Measurements from ENCODE around the gene BAIAP2L2.

Gene BAIAP2L2

GRCh38 chr22:38067761-38068360 lies 42.6 kb downstream of the BAIAP2L2 start:
- TF ChIP-seq CTCF (conservative IDR thresholded peaks at IDR 0.05; ENCODE audit: low read length) (no peak), EZH2phosphoT487 (IDR thresholded peaks at IDR 0.05; ENCODE audit: borderline replicate concordance) (no peak)
- Histone ChIP-seq H3K27me3 (ENCODE audit: insufficient read depth, low read length, poor library complexity, severe bottlenecking) (no peaks in the 10 kb centered on the region), H3K9me2 (replicated peaks; ENCODE audit: low read depth, low read length) (no peaks in the 10 kb centered on the region), H4K20me1 (ENCODE audit: insufficient read depth, low read length, poor library complexity, severe bottlenecking) (no peaks in the 10 kb centered on the region), H3K79me2 (ENCODE audit: insufficient read depth, low read length) (no peaks in the 10 kb centered on the region), H3K4me3 (ENCODE audit: low read length, poor library complexity, severe bottlenecking) (no peak overlapping the region), H2AFZ (ENCODE audit: low read length) (no peak overlapping the region), H3K4me2 (ENCODE audit: low read depth, low read length, poor library complexity, severe bottlenecking) (no peak overlapping the region), H3K9me3 (ENCODE audit: insufficient read depth, low read depth, low read length) (no peaks in the 10 kb centered on the region), H3K4me1 (ENCODE audit: insufficient read depth, low read length, poor library complexity, severe bottlenecking) (no peaks in the 10 kb centered on the region), H3F3A (ENCODE audit: low read depth) (no peaks in the 10 kb centered on the region), H3K9ac (ENCODE audit: low read depth, low read length, poor library complexity, severe bottlenecking) (no peak overlapping the region), H3K36me3 (ENCODE audit: insufficient read depth, low read length) (no peaks in the 10 kb centered on the region)

DNA sequence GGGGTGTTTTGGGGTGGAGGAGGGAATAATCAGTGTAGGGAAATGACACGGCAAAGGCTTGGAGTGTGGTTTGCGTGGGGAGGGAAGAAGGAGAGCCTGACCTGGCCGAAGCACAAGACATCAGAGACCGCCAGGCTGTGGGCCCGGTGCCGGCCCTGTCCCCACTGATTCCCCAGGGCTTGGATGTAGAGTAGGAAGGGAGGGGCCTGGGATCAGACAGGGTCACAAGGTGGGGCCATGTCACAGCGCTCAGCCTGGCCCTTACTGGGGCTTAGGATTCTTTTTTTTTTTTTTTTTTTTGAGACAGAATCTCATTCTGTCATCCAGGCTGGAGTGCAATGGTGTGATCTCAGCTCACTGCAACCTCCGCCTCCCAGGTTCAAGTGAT lies 43.5 kb downstream of the BAIAP2L2 start:
- no peaks in the 10 kb centered on the region for H3K79me2 ChIP-seq (ENCODE audit: insufficient read depth, low read length)
- H2AFZ ChIP-seq (ENCODE audit: low read length) = no peak overlapping the region
- no peak overlapping the region for H3K4me2 ChIP-seq (ENCODE audit: low read depth, low read length, poor library complexity, severe bottlenecking)
- no peaks in the 10 kb centered on the region for H3K4me1 ChIP-seq (ENCODE audit: insufficient read depth, low read length, poor library complexity, severe bottlenecking)
- H3K27me3 ChIP-seq (ENCODE audit: insufficient read depth, low read length, poor library complexity, severe bottlenecking) = no peaks in the 10 kb centered on the region
- H3K9me3 ChIP-seq (ENCODE audit: insufficient read depth, low read depth, low read length) = no peaks in the 10 kb centered on the region
- no peak overlapping the region for H3K4me3 ChIP-seq (ENCODE audit: low read length, poor library complexity, severe bottlenecking)
- H3K9ac ChIP-seq (ENCODE audit: low read depth, low read length, poor library complexity, severe bottlenecking) = no peak overlapping the region
- TF ChIP-seq EZH2phosphoT487 (IDR thresholded peaks at IDR 0.05; ENCODE audit: borderline replicate concordance) (no peak), CTCF (conservative IDR thresholded peaks at IDR 0.05; ENCODE audit: low read length) (no peak)
- H3K9me2 ChIP-seq (replicated peaks; ENCODE audit: low read depth, low read length) = no peaks in the 10 kb centered on the region
- H3K36me3 ChIP-seq (ENCODE audit: insufficient read depth, low read length) = no peaks in the 10 kb centered on the region
- no peaks in the 10 kb centered on the region for H4K20me1 ChIP-seq (ENCODE audit: insufficient read depth, low read length, poor library complexity, severe bottlenecking)
- no peaks in the 10 kb centered on the region for H3F3A ChIP-seq (ENCODE audit: low read depth)

DNA sequence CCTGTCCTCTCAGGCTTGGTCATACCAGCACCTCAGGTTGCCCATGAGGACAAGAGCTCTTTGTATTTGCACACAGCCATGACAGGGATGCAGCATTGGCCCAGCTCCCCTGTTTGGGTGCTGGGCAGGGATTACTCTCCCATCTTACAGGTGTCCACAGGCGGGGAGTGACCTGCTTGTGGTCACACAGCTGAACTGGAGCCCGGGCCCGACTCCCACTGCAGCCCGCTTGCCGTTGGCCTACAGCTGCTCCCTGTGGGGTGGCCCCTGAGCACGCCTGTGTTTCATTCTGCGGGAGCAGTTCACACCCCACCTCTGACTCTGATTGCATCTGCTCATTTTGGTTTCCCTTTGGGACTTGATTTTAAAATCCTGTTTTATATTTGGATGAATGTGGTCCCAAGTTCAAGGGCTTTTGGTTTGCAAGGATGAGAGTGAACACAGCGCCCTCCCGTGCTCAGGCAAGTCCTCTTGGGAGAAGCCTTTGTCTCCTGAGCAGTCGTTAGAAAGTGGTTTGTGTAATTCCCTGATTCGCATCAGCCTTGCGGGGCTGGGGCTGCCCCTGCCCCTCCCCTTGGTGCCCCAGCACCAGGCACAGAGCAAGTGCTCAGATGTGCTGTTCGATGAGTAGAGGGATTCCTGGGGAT lies 44.0 kb downstream of the BAIAP2L2 start:
- no peak for TF ChIP-seq EZH2phosphoT487 (IDR thresholded peaks at IDR 0.05; ENCODE audit: borderline replicate concordance)
- no peak for TF ChIP-seq CTCF (conservative IDR thresholded peaks at IDR 0.05; ENCODE audit: low read length)
- Histone ChIP-seq H3K9me3 (ENCODE audit: insufficient read depth, low read depth, low read length) (no peaks in the 10 kb centered on the region), H3K36me3 (ENCODE audit: insufficient read depth, low read length) (no peaks in the 10 kb centered on the region), H3K27me3 (ENCODE audit: insufficient read depth, low read length, poor library complexity, severe bottlenecking) (no peaks in the 10 kb centered on the region), H3K9me2 (replicated peaks; ENCODE audit: low read depth, low read length) (no peaks in the 10 kb centered on the region), H3K79me2 (ENCODE audit: insufficient read depth, low read length) (no peaks in the 10 kb centered on the region), H2AFZ (ENCODE audit: low read length) (no peak overlapping the region), H3K9ac (ENCODE audit: low read depth, low read length, poor library complexity, severe bottlenecking) (no peak overlapping the region), H3K4me1 (ENCODE audit: insufficient read depth, low read length, poor library complexity, severe bottlenecking) (no peaks in the 10 kb centered on the region), H3K4me3 (ENCODE audit: low read length, poor library complexity, severe bottlenecking) (no peak overlapping the region), H3F3A (ENCODE audit: low read depth) (no peaks in the 10 kb centered on the region), H3K4me2 (ENCODE audit: low read depth, low read length, poor library complexity, severe bottlenecking) (no peak overlapping the region), H4K20me1 (ENCODE audit: insufficient read depth, low read length, poor library complexity, severe bottlenecking) (no peaks in the 10 kb centered on the region)
